ENCODE results near the gene MTA2. TPM values are rescaled to one million over a fixed set of nuclear protein-coding genes. Genes with fewer than 3 reads are reported as not detected.
"Not testable (repeated sequence)": the region's sequence is repeated elsewhere in the genome, so short reads cannot be mapped to it uniquely, and the experiment has no call there.

The MTA2 gene
- total RNA-seq, 2 experiments from 2014 or later = 191 to 197 TPM

DNA sequence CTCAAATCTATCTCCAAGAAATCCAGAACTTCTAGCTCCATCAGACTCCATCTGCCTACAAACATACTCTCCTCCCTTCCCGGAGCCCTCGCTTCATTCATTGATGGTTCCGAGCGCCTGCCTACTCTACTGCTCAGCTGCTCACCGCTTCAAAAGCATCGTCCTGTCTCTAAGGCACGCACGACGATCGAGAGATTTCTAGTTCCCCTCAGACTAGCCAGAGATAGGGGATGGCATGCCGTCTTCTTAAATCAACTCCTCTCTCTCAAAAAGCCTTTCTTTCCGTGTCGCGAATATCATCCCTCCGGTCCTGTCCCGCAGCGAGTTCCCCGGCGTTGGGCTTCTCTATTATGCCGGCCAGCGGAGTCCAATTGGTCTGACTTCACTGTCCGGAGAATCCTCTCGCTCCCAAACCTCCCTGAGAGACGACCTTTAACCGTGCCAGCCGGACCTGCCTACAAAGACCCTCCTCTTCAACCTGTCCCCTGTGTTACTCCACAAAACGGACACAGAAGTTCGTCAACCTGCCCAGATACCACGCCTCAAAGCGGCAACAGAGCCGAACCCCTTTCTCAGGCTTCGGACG, 28.6 kb downstream of the MTA2 start:
- H3K27ac Mint-ChIP-seq = peak overlapping the region; percentile 97
- peak overlapping the region; percentile 95 for H3K4me3 Mint-ChIP-seq
- H3K9me3 Mint-ChIP-seq = no peaks in the 10 kb centered on the region
- H3K4me1 Mint-ChIP-seq (ENCODE audit: low read depth) = peaks cover 47% of the 10 kb centered on the region
- CTCF ChIA-PET = interaction anchor here (0.6 to 2.7 kb wide), 7 partner anchors 13 to 178 kb away, joined by 3 to 11 read pairs (median 6); partner anchors contain the start of gene TUT1
- intact Hi-C loops (cut with micrococcal nuclease) = loop anchor here (1.0 to 5.0 kb wide), 2 partner anchors 13 to 269 kb away; no protein-coding TSS in a partner anchor
- peak; percentile 46 for DNase-seq
- H3K27me3 Mint-ChIP-seq (ENCODE audit: low read depth) = no peaks in the 10 kb centered on the region
- H3K36me3 Mint-ChIP-seq (ENCODE audit: low read depth) = peaks cover 64% of the 10 kb centered on the region

DNA sequence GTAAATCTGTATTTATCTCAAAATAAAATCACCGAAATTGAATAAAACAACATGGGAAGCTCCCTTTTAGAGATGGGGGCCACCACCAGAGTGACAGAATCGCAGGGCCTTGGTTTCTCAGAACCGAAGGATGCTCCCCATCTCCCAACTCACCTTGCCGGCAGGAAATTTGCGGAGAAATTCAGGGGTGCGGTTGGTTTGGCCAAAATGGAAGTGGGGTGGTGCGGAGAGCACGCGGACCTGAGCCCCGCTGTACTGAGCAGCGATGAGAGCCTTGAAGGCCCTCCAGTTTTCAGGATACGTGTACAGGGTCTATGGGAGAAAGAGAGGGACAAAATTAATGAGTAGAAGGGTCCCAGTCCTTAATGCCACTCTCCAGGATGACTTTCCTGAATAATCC, 29.2 kb downstream of the MTA2 start:
- Mint-ChIP-seq H3K27me3 (ENCODE audit: low read depth) (no peaks in the 10 kb centered on the region), H3K36me3 (ENCODE audit: low read depth) (peaks cover 65% of the 10 kb centered on the region), H3K9me3 (no peaks in the 10 kb centered on the region), H3K4me3 (peak overlapping the region; percentile 95), H3K4me1 (ENCODE audit: low read depth) (peaks cover 49% of the 10 kb centered on the region), H3K27ac (peak overlapping the region; percentile 97)
- intact Hi-C loops (cut with micrococcal nuclease) = loop anchor here (5.0 kb wide), 1 partner anchor 270 kb away; no protein-coding TSS in a partner anchor
- no peak for DNase-seq
- CTCF ChIA-PET = interaction anchor here (0.6 to 2.7 kb wide), 4 partner anchors 12 to 283 kb away, joined by 4 to 10 read pairs (median 7); no protein-coding TSS in a partner anchor

GRCh38 chr11:62571493-62571892, 30.2 kb downstream of the MTA2 start:
- not testable (repeated sequence) for H3K27me3 Mint-ChIP-seq (ENCODE audit: low read depth)
- CTCF ChIA-PET = interaction anchor here (0.7 to 2.4 kb wide), 4 partner anchors 14 to 70 kb away, joined by 3 to 8 read pairs (median 6); no protein-coding TSS in a partner anchor

DNA sequence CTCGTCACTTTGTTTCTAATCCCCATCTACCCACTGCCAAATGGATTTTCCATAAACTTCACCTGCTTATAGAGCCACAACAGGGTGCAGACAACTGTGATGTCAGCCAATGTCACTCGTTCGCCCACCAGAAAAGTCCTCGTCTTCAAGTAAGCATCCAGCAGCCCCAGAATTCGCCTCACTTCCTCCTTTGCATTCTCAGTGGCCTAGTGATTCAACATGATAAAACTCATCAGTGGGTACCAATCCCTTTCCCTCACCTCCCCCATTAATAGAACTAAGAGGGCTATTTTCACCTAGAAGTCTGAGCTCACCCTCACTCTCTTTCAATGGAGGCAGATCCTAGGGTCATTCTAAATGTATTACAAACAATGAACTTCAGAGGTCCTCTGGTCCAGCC, 30.8 kb downstream of the MTA2 start:
- Mint-ChIP-seq H3K4me3 (peak overlapping the region; percentile 1), H3K36me3 (ENCODE audit: low read depth) (peaks cover 73% of the 10 kb centered on the region), H3K4me1 (ENCODE audit: low read depth) (peaks cover 64% of the 10 kb centered on the region), H3K27ac (peak overlapping the region; percentile 97)
- intact Hi-C loops (cut with micrococcal nuclease) = loop anchor here (5.0 kb wide), 1 partner anchor 271 kb away; no protein-coding TSS in a partner anchor
- CTCF ChIA-PET = interaction anchor here (0.7 to 2.4 kb wide), 4 partner anchors 10 to 71 kb away, joined by 3 to 8 read pairs (median 5); no protein-coding TSS in a partner anchor
- not testable (repeated sequence) for DNase-seq; H3K9me3 Mint-ChIP-seq; H3K27me3 Mint-ChIP-seq (ENCODE audit: low read depth)

More at GRCh38 chr11:62571493-62571892, 30.2 kb downstream of the MTA2 start:
- DNase-seq, H3K9me3 Mint-ChIP-seq: not testable (repeated sequence)
- Mint-ChIP-seq H3K27ac (peak overlapping the region; percentile 97), H3K4me3 (peak overlapping the region; percentile 95), H3K4me1 (ENCODE audit: low read depth) (peaks cover 58% of the 10 kb centered on the region), H3K36me3 (ENCODE audit: low read depth) (peaks cover 69% of the 10 kb centered on the region)
- intact Hi-C loops (cut with micrococcal nuclease) = loop anchor here (5.0 kb wide), 1 partner anchor 271 kb away; no protein-coding TSS in a partner anchor

GRCh38 chr11:62569611-62570010, 32.1 kb downstream of the MTA2 start:
- intact Hi-C loops (cut with micrococcal nuclease) = loop anchor here (5.0 kb wide), 1 partner anchor 273 kb away; no protein-coding TSS in a partner anchor
- Mint-ChIP-seq H3K4me3 (no peak overlapping the region), H3K9me3 (no peaks in the 10 kb centered on the region), H3K27me3 (ENCODE audit: low read depth) (no peaks in the 10 kb centered on the region), H3K36me3 (ENCODE audit: low read depth) (peaks cover 76% of the 10 kb centered on the region), H3K4me1 (ENCODE audit: low read depth) (peaks cover 61% of the 10 kb centered on the region), H3K27ac (peak overlapping the region; percentile 55)
- DNase-seq = no peak
- CTCF ChIA-PET = interaction anchor here (1.0 to 2.4 kb wide), 3 partner anchors 16 to 145 kb away, joined by 3 to 8 read pairs (median 7); no protein-coding TSS in a partner anchor

GRCh38 chr11:62567018-62567633, 34.5 kb downstream of the MTA2 start:
- Mint-ChIP-seq H3K4me1 (ENCODE audit: low read depth) (peaks cover 59% of the 10 kb centered on the region), H3K27ac (peak overlapping the region; percentile 67), H3K4me3 (no peak overlapping the region), H3K36me3 (ENCODE audit: low read depth) (peaks cover 69% of the 10 kb centered on the region), H3K9me3 (no peaks in the 10 kb centered on the region), H3K27me3 (ENCODE audit: low read depth) (no peaks in the 10 kb centered on the region)
- CTCF ChIA-PET = interaction anchor here (1.1 to 2.1 kb wide), 4 partner anchors 10 to 172 kb away, joined by 3 to 12 read pairs (median 4); no protein-coding TSS in a partner anchor
- intact Hi-C loops (cut with micrococcal nuclease) = no loop called here
- DNase-seq = no peak

DNA sequence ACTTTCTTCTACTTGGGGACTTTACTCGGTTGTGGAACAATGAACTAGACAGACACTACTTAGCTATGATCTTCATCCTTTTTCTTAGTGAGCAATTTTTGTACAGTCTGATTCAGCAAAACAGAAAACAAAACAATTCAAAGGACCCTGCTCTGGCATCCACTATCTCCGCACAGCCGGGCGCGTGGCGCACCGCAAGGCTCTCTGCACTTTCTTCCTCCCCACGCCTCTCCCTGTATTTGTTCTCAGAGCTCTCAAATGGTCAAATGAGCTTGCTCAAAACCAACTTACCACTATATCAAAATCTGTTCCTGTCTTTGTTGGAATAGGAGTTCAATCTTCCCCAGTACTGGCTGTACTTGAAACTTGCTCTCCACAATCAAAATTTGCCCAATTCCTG, 35.4 kb downstream of the MTA2 start:
- Mint-ChIP-seq H3K4me1 (ENCODE audit: low read depth) (peaks cover 57% of the 10 kb centered on the region), H3K4me3 (no peak overlapping the region), H3K36me3 (ENCODE audit: low read depth) (peaks cover 66% of the 10 kb centered on the region), H3K9me3 (no peaks in the 10 kb centered on the region), H3K27me3 (ENCODE audit: low read depth) (no peaks in the 10 kb centered on the region), H3K27ac (peak overlapping the region; percentile 2)
- DNase-seq = no peak
- CTCF ChIA-PET = interaction anchor here (0.9 to 2.1 kb wide), 4 partner anchors 9 to 142 kb away, joined by 3 to 12 read pairs (median 5); partner anchors contain the start of gene TUT1
- intact Hi-C loops (cut with micrococcal nuclease) = no loop called here

- intact Hi-C loops (cut with micrococcal nuclease) = no loop called here
- Mint-ChIP-seq H3K27ac (no peak overlapping the region), H3K27me3 (ENCODE audit: low read depth) (no peaks in the 10 kb centered on the region), H3K36me3 (ENCODE audit: low read depth) (peaks cover 63% of the 10 kb centered on the region), H3K4me3 (no peak overlapping the region), H3K9me3 (no peaks in the 10 kb centered on the region), H3K4me1 (ENCODE audit: low read depth) (peaks cover 59% of the 10 kb centered on the region)
- CTCF ChIA-PET = interaction anchor here (0.6 to 2.1 kb wide), 8 partner anchors 8 to 337 kb away, joined by 3 to 12 read pairs (median 3); partner anchors contain the start of gene TUT1
- DNase-seq = no peak
These were observed 36.4 kb downstream of the MTA2 start for GRCh38 chr11:62565100-62565802.

GRCh38 chr11:62561677-62562230, 39.9 kb downstream of the MTA2 start:
- H3K4me3 Mint-ChIP-seq; DNase-seq; H3K27me3 Mint-ChIP-seq (ENCODE audit: low read depth); intact Hi-C loops (cut with micrococcal nuclease); H3K9me3 Mint-ChIP-seq: not testable (repeated sequence)
- CTCF ChIA-PET = interaction anchor here (0.8 to 6.1 kb wide), 7 partner anchors 11 to 137 kb away, joined by 3 to 61 read pairs (median 7); partner anchors contain the start of gene EEF1G
- Mint-ChIP-seq H3K36me3 (ENCODE audit: low read depth) (peaks cover 69% of the 10 kb centered on the region), H3K4me1 (ENCODE audit: low read depth) (peaks cover 68% of the 10 kb centered on the region), H3K27ac (peak overlapping the region; percentile 68)

DNA sequence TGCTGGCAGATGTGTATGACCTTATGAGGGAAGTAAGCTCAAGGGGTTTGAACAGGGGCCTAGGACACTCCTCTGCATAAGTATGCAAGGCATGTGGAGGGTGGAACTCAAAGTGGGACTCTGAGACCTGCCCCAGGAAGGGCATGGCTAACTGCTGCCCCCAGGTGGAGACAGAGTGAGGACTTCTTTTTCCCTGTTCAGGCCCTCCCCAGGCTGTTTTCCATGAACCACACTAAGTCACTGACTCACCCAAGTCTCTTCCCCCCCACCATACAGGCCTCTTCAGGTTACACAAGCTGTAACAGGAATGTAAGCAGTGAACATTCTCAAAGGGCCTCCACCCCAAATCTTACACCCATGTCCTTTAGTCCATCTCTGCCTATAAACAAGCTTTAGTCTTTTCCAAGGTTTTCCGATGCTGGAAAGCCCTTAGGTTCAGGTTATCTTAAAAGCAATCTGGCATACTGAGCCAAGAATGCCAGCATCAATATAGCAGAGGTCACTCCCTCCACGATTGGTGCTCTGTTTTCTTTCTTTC, 41.0 kb downstream of the MTA2 start:
- H3K27ac Mint-ChIP-seq = peak overlapping the region; percentile 77
- H3K4me3 Mint-ChIP-seq = no peak overlapping the region
- H3K36me3 Mint-ChIP-seq (ENCODE audit: low read depth) = peaks cover 63% of the 10 kb centered on the region
- peak; percentile 90 for DNase-seq
- CTCF ChIA-PET = interaction anchor here (0.7 to 6.1 kb wide), 18 partner anchors 9 to 166 kb away, joined by 3 to 61 read pairs (median 4); partner anchors contain the start of genes EEF1G and TUT1
- no peaks in the 10 kb centered on the region for H3K27me3 Mint-ChIP-seq (ENCODE audit: low read depth)
- H3K4me1 Mint-ChIP-seq (ENCODE audit: low read depth) = peaks cover 69% of the 10 kb centered on the region
- intact Hi-C loops (cut with micrococcal nuclease) = loop anchor here (1.0 kb wide), 4 partner anchors 13 to 136 kb away; partner anchors contain the start of gene EEF1G
- no peaks in the 10 kb centered on the region for H3K9me3 Mint-ChIP-seq

- peaks cover 58% of the 10 kb centered on the region for H3K36me3 Mint-ChIP-seq (ENCODE audit: low read depth)
- not testable (repeated sequence) for H3K27me3 Mint-ChIP-seq (ENCODE audit: low read depth); DNase-seq; H3K4me3 Mint-ChIP-seq; H3K9me3 Mint-ChIP-seq
- intact Hi-C loops (cut with micrococcal nuclease) = loop anchor here (1.0 to 10.0 kb wide), 7 partner anchors 14 to 1125 kb away; partner anchors contain the start of genes EEF1G, FTH1 and RTN3
- CTCF ChIA-PET = interaction anchor here (0.6 to 6.1 kb wide), 7 partner anchors 8 to 165 kb away, joined by 3 to 61 read pairs (median 10); partner anchors contain the start of gene EEF1G
- peaks cover 76% of the 10 kb centered on the region for H3K4me1 Mint-ChIP-seq (ENCODE audit: low read depth)
- H3K27ac Mint-ChIP-seq = peak overlapping the region; percentile 82
These were observed 42.0 kb downstream of the MTA2 start for GRCh38 chr11:62559626-62560025.
